Measurements from ENCODE around the gene TMEM30B.

TMEM30B gene

DNA sequence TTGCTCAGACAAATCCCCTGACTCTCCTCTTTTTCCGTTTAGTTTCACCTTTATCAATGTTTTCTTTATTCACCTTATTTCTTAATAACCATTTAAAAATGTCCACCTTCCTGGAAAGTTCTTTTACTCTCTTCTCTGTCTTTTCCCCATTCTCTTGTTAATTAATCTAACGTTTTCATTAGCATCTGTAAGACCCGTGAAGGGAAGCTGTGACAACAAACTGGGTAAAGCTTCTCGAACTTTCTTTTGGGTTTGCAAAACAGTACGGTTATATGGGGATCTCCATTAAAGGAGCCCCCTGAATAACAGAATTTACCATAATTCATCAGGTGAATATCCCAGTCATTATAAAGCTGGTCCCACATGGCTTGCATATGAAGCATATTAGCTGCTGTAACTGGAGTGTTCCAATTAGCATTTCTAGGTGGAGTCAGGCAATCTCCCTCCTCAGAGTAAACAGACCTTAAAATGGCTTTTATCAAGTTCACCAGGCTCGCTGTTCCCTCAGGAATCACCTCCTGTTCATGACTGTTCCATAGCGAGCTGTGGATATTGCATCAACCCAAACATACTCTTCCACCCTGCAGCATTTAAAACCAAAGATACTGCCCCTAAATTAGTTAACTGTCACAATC, 42.4 kb downstream of the TMEM30B start:
- no peak for DNase-seq (ENCODE audit: low read depth)
- H3K4me3 ChIP-seq (ENCODE audit: low read length): no peak overlapping the region
- TF ChIP-seq, protein P1, sequence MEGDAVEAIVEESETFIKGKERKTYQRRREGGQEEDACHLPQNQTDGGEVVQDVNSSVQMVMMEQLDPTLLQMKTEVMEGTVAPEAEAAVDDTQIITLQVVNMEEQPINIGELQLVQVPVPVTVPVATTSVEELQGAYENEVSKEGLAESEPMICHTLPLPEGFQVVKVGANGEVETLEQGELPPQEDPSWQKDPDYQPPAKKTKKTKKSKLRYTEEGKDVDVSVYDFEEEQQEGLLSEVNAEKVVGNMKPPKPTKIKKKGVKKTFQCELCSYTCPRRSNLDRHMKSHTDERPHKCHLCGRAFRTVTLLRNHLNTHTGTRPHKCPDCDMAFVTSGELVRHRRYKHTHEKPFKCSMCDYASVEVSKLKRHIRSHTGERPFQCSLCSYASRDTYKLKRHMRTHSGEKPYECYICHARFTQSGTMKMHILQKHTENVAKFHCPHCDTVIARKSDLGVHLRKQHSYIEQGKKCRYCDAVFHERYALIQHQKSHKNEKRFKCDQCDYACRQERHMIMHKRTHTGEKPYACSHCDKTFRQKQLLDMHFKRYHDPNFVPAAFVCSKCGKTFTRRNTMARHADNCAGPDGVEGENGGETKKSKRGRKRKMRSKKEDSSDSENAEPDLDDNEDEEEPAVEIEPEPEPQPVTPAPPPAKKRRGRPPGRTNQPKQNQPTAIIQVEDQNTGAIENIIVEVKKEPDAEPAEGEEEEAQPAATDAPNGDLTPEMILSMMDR (conservative IDR thresholded peaks at IDR 0.05; ENCODE audit: low read depth, low read length): no peak

DNA sequence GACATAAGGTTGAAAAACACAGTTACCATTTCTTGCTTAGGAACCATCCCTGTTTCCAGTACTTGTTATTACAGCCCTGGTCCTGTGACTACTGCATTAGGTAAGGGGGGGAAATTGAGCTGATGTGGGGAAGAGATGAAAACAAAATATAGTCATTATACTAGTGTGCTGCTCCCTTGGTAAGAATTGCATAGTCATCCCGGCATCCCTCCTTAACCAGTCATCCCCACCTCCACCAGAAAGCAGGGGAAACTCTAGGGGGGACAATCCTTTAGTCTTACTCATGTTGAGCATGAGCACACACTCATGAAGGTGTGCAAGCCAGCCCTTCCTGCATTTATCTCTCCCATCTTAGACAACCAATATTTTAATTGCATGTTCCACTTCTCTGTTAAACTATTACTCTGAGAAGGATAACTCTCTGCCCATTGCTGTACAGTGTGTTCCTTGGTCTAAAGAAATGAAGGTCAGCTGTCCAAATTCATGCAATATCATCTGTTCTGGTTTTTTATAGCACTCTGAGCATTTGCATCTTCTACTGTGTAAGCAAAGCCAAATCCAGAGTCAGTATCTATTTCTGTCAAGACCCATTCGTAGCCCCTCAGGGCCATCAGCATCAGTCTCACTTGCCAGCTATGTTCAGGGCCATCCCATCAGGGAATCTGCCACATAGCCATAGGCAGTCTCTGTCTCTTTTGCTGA, 46.8 kb downstream of the TMEM30B start:
- H3K4me3 ChIP-seq (ENCODE audit: low read length): no peak overlapping the region
- DNase-seq (ENCODE audit: low read depth): no peak
- TF ChIP-seq, protein P1 (conservative IDR thresholded peaks at IDR 0.05; ENCODE audit: low read depth, low read length): no peak

DNA sequence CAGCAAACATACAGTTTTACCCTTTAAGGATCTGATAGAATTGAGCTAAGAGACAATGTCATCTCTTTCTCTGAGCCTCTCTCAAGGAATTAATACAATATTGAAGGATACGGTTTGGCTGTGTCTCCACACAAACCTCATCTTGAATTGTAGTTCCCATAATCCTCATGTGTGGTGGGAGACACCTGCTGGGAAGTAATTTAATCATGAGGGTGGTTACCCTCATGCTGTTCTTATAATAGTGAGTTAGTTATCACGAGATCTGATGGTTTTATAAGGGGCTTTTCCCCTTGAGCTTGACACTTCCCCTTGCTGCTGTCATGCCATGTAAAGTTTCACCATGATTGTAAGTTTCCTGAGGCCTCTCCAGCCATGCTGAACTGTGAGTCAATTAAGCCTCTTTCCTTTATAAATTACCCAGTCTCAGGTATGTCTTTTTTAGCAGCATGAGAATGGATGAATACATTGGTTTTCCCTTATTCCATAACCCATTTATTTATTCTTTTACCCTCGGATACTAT, 47.6 kb downstream of the TMEM30B start:
- TF ChIP-seq, protein P1 (conservative IDR thresholded peaks at IDR 0.05; ENCODE audit: low read depth, low read length): no peak
- DNase-seq (ENCODE audit: low read depth): no peak
- H3K4me3 ChIP-seq (ENCODE audit: low read length): no peak overlapping the region

DNA sequence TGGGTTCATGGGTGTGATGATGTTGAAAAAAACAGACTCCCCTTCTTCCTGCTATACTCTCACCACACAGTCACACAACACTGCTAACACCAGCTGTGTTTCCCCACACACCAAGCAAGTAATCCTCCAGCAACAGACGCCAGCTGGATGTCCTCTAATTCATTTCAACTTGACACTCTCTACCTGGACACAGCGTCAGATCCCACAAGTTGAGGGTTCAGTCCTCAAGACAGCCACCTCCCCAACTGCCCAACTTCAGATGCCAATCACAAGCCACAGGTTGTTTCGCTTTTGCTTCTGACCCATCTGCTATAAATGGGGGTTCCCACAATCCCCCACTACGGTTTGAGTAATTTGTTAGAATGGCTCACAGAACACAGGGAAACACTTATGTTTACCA, 49.3 kb downstream of the TMEM30B start:
- H3K4me3 ChIP-seq (ENCODE audit: low read length): no peak overlapping the region
- no peak for DNase-seq (ENCODE audit: low read depth)
- TF ChIP-seq, protein P1 (conservative IDR thresholded peaks at IDR 0.05; ENCODE audit: low read depth, low read length): no peak

DNA sequence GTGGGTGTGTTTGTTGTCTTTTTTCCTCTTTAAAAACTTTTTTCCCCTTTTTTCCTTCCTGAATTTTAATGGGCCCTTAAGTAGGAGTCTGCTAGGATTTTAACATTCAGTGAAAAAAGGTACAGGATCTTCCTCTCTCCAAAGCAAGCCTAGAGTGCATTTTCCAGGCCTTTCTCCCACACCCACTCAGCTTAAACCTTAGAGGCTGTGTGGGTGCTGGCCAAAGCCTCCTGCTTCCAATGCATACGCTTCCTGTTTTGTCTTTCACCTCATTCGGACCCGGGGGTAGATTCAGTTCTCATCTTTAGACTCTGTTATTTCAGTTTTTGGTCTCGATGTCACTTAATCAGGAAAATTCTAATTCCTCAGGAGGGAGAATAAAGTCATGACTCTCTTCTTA, 51.2 kb downstream of the TMEM30B start:
- no peak overlapping the region for H3K4me3 ChIP-seq (ENCODE audit: low read length)
- TF ChIP-seq, protein P1 (conservative IDR thresholded peaks at IDR 0.05; ENCODE audit: low read depth, low read length): no peak
- no peak for DNase-seq (ENCODE audit: low read depth)

DNA sequence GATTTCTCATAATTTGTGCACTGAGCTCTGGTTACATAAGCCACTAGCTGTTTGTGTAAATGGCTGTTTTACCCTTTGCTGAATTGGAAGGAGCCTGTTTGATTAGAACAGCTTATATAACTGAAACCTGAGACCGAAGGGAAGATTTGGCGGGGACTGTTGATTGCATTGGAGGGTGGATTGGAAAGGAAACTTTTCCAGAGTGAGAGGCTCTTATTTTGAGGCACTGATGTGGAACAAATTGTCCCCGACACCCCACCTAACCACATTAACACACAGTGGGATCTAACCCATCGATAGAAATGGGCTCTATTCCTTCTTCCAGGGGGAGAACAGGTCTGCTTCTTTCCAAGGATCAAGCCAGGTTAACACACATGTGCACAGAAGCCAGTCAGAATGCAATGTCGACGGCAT, 51.7 kb downstream of the TMEM30B start:
- H3K4me3 ChIP-seq (ENCODE audit: low read length): no peak overlapping the region
- peak; percentile 69 for DNase-seq (ENCODE audit: low read depth)
- TF ChIP-seq, protein P1 (conservative IDR thresholded peaks at IDR 0.05; ENCODE audit: low read depth, low read length): no peak
